Testis (tissue), 2 donors: ENCODE measurements around the gene NTF3.

Experiments used
- CTCF ChIP-seq, 3 experiments: fragments of 450-650 bp in 2 of 3; fragments of 200-600 bp in 1 of 3; sonication (generic) in 1 of 3; IDR thresholded peaks; one replicate each; pipeline ENCODE4 v1.5.1; 2016 to 2019; ENCODE audit warnings: antibody characterized with exemption in 3 of 3, mild to moderate bottlenecking in 2 of 3, moderate library complexity in 1 of 3
- POLR2A ChIP-seq: fragments of 450-650 bp; IDR thresholded peaks from one replicate; pipeline ENCODE4 v1.6.1; 2017; ENCODE audit warnings: antibody characterized with exemption, mild to moderate bottlenecking, moderate library complexity

GRCh38 chr12:5507944-5508343, 76.0 kb downstream of the NTF3 start:
- TF ChIP-seq CTCF (IDR thresholded peaks at IDR 0.05) (no peak), POLR2A (no peak)
